Endothelial cell of umbilical vein (primary cell): ENCODE data around the gene EFCC1. TPM values are rescaled to one million over a fixed set of nuclear protein-coding genes. Genes with fewer than 3 reads are reported as not detected.

Source experiments
- Bru-seq: library from RNA; stranded (reverse); fragments of 400-500 nt; gene quantifications from one replicate; lab custom pipeline; 2021; lab: Mats Ljungman, UMichigan
- BruChase-seq, 2 experiments: library from RNA; stranded (reverse); fragments of 400-500 nt; gene quantifications; one replicate each; lab custom pipeline; 2021; lab: Mats Ljungman, UMichigan
- BruUV-seq: library from RNA; stranded (reverse); fragments of 400-500 nt; replicated peaks from 2 replicates; lab custom pipeline; 2021; lab: Mats Ljungman, UMichigan
- CTCF ChIA-PET: fragments of 300-600, 350-600 bp; sonication (Branson Sonifier 250); formaldehyde crosslinking; loops from one replicate; lab custom pipeline; 2021; ENCODE audit warnings: antibody characterized with exemption, inconsistent platforms; lab: Charles Lee
- POLR2A ChIA-PET: fragments of 300-600, 350-600 bp; sonication (Branson Sonifier 250); formaldehyde crosslinking; loops from one replicate; lab custom pipeline; 2021; ENCODE audit warnings: antibody characterized with exemption, inconsistent platforms; lab: Charles Lee
- DNase-seq: peaks from one replicate; pipeline ENCODE4 v3.0.0-alpha.2; 2011; ENCODE audit warnings: low read depth, low spot score
- FAIRE-seq: peaks from 2 replicates; lab custom pipeline; 2011; peaks lifted over from hg19 to GRCh38; lab: Jason Lieb, UNC
- H2AFZ ChIP-seq: 2 replicates; pipeline ENCODE4 v1.6.0; 2012; ENCODE audit warnings: low read depth, low read length, control low read depth, inconsistent platforms
- H3K27ac ChIP-seq: 2 replicates; pipeline ENCODE4 v1.5.1; 2011; ENCODE audit warnings: low read depth, mild to moderate bottlenecking, control low read depth, low read length, moderate library complexity; ENCODE audit not compliant: insufficient read depth
- H3K27me3 ChIP-seq, 2 experiments: 2 replicates each; pipeline versions ENCODE4 v1.6.0 to v1.6.1; 2011; ENCODE audit warnings: low read length in 2 of 2, mixed read lengths in 1 of 2; ENCODE audit not compliant: control insufficient read depth in 2 of 2, insufficient read depth in 2 of 2
- H3K36me3 ChIP-seq, 2 experiments: 2 replicates in 1 of 2; 3 replicates in 1 of 2; pipeline ENCODE4 v1.5.1; 2011; ENCODE audit warnings: low read length in 2 of 2, mild to moderate bottlenecking in 1 of 2, moderate library complexity in 1 of 2; ENCODE audit not compliant: control insufficient read depth in 2 of 2, insufficient read depth in 2 of 2; ENCODE audit errors: extremely low read depth in 1 of 2
- H3K4me1 ChIP-seq: 3 replicates; pipeline ENCODE4 v1.5.1; 2011; ENCODE audit warnings: mild to moderate bottlenecking, low read length; ENCODE audit not compliant: control insufficient read depth, insufficient read depth; ENCODE audit errors: extremely low read depth
- H3K4me2 ChIP-seq: 2 replicates; pipeline ENCODE4 v1.6.1; 2011; ENCODE audit warnings: low read length, control low read depth, mixed read lengths; ENCODE audit not compliant: insufficient read depth
- H3K4me3 ChIP-seq, 3 experiments: fragments of 200-600 bp in 1 of 3; sonication (generic), shearing (Covaris generic) in 1 of 3; replicated peaks in 1 of 3; 2 replicates each; pipeline ENCODE4 v1.5.1; 2011 to 2016; ENCODE audit warnings: control low read depth in 3 of 3, low read length in 3 of 3, mild to moderate bottlenecking in 2 of 3, inconsistent platforms in 1 of 3, low read depth in 1 of 3, moderate library complexity in 1 of 3; ENCODE audit not compliant: insufficient read depth in 1 of 3
- H3K79me2 ChIP-seq: 2 replicates; pipeline ENCODE4 v1.6.0; 2012; ENCODE audit warnings: low read length, inconsistent platforms; ENCODE audit not compliant: control insufficient read depth, insufficient read depth
- H3K9ac ChIP-seq: replicated peaks from 2 replicates; pipeline ENCODE3; 2011; ENCODE audit warnings: low read length, control low read depth; ENCODE audit not compliant: insufficient read depth; ENCODE audit errors: extremely low read depth
- H3K9me1 ChIP-seq: replicated peaks from 3 replicates; pipeline ENCODE4 v1.6.0; 2011; ENCODE audit warnings: mild to moderate bottlenecking, low read length; ENCODE audit not compliant: control insufficient read depth, insufficient read depth; ENCODE audit errors: extremely low read depth
- H3K9me3 ChIP-seq: replicated peaks from 2 replicates; pipeline ENCODE4 v1.5.1; 2012; ENCODE audit warnings: low read length, inconsistent platforms; ENCODE audit not compliant: control insufficient read depth, insufficient read depth
- H4K20me1 ChIP-seq: replicated peaks from 2 replicates; pipeline ENCODE3; 2011; ENCODE audit warnings: mild to moderate bottlenecking, low read length; ENCODE audit not compliant: control insufficient read depth, insufficient read depth; ENCODE audit errors: extremely low read depth
- FOS ChIP-seq: IDR thresholded peaks from 2 replicates; pipeline ENCODE4 v1.6.1; 2011; ENCODE audit warnings: mild to moderate bottlenecking, low read length, moderate library complexity, borderline replicate concordance; ENCODE audit not compliant: insufficient read depth
- MYC ChIP-seq: IDR thresholded peaks from one replicate; pipeline ENCODE4 v1.6.1; 2011; ENCODE audit warnings: mild to moderate bottlenecking, low read depth, low read length
- POLR2A ChIP-seq: IDR thresholded peaks from 2 replicates; pipeline ENCODE4 v1.6.1; 2012; ENCODE audit warnings: low read depth, mild to moderate bottlenecking, control low read depth, low read length
- dilution Hi-C: fragments of 300-500 bp; cut with MboI; formaldehyde crosslinking; loops from one replicate; pipeline ENCODE4 v1.15.0; 2019; ENCODE audit warnings: low sequenced_read_pairs; ENCODE audit not compliant: extremely low pct_ligation_motif_present
- intact Hi-C: fragments of 100-400 bp; cut with micrococcal nuclease; formaldehyde crosslinking; loops from one replicate; pipeline ENCODE4 v1.10.0; 2022
- long read RNA-seq: library from polyadenylated mRNA; stranded (forward); transcript quantifications from one replicate; pipeline ENCODE4 v2.0.0, GENCODE V29; 2021
- polyA minus RNA-seq, 3 experiments: library from RNA; depleted of rRNA, polyadenylated mRNA; stranded (reverse); fragments of >200 nt; gene quantifications; 1 replicate in 1 of 3; 2 replicates in 2 of 3; pipeline ENCODE4 v1.2.3, GENCODE V29; 2011
- polyA plus RNA-seq, 4 experiments: library from polyadenylated mRNA; depleted of rRNA in 3 of 4; stranded (reverse) in 3 of 4; unstranded in 1 of 4; fragments of >200 nt; gene quantifications; 2 replicates each; pipeline versions ENCODE4 v1.2.1 to v1.2.3, GENCODE V29; 2011 to 2012; ENCODE audit warnings: missing spikeins in 1 of 4
- total RNA-seq: library from RNA; stranded (reverse); gene quantifications from 2 replicates; pipeline ENCODE4 v1.2.3, GENCODE V29; 2021
- TF ChIP-seq, protein P1 (sequence below): IDR thresholded peaks from 2 replicates; pipeline ENCODE4 v1.6.1; 2011; ENCODE audit not compliant: insufficient read depth, insufficient read length

EFCC1 gene, protein sequence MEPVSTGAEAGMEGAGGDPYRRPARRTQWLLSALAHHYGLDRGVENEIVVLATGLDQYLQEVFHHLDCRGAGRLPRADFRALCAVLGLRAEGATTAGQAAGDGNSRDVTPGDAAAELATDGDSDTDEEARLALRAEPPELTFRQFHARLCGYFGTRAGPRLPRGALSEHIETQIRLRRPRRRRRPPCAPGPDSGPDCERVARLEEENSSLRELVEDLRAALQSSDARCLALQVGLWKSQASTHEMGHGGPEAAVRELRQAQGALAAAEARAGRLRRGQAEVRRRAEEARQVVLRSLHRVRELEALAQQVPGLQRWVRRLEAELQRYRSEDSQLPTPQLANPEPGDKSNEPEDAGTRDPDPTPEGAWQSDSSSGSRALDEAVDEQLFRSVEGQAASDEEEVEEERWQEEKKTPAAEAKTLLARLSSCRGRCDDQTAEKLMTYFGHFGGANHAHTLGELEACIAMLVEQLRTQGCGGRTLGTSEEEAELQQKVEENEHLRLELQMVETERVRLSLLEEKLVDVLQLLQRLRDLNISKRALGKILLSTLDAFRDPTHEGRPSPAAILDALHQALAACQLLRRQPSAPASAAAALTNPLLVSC
- total RNA-seq: 0.58 and 0.73 TPM in 2 replicates
- 1.3 and 1.6 TPM in 2 replicates for polyA plus RNA-seq
- polyA plus RNA-seq (2011; cell fraction: cytosol; rRNA removed): 0.44 and 0.51 TPM in 2 replicates
- polyA plus RNA-seq (2011; cell fraction: nucleus; rRNA removed): 1.7 and 3.1 TPM in 2 replicates
- 0.05 and 0.31 TPM in 2 replicates for polyA plus RNA-seq (2012)
- polyA minus RNA-seq: 0.19 and 1.6 TPM in 2 replicates
- not detected for polyA minus RNA-seq (2011; cell fraction: cytosol; rRNA and poly(A)+ RNA removed)
- polyA minus RNA-seq (2011; cell fraction: nucleus; rRNA and poly(A)+ RNA removed): 0.48 and 0.87 TPM in 2 replicates
- Bru-seq, nascent RNA: percentile 28 among the genes with signal in this experiment
- percentile 21 among the genes with signal in this experiment for BruChase-seq, experiment 1, labeled RNA remaining after a 6-hour chase
- BruChase-seq, experiment 2, labeled RNA remaining after a 2-hour chase: percentile 24 among the genes with signal in this experiment
- long read RNA-seq: 0 reads

DNA sequence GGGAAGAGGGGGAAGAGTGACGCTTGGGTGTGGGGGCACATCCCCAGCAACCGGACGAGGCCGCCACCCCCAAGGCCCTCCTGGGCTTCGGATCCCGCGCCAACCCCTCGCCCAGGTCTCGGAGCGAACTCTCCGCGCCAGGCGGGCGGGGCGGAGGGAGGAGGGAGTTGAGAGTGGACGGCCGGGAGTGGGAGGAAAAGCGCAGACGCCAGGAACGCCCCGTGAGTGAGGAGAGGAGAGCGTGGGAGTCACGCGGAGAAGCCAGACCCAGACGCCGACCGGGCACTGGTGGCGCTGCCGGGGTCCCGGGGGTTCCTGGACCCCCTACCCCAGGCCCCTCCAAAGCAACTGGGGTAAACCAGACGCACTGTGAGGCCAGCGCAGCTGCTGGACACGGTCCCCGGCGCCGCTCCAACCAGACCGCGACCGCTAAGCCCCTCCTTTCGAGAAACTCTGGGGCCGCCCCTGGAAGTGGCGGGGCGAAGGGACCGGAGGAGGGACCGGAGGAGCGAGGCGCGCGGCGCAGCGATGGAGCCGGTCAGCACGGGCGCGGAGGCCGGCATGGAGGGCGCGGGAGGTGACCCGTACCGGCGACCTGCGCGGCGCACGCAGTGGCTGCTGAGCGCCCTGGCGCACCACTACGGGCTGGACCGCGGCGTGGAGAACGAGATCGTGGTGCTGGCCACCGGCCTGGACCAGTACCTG lies at the start of gene EFCC1:
Gene EFCC1, plus strand, starts transcription at position 204 of the 705 bp plus-strand sequence. Its CDS starts 325 bp downstream, at position 529.
- DNase-seq: peak; percentile 60
- Histone ChIP-seq H3K9ac (no peak within 1 kb of the TSS), H2AFZ (peak within 1 kb of the TSS; percentile 83), H3K27me3 (peaks cover 26 to 55% of the 10 kb centered on the region in 2 experiments), H4K20me1 (no peaks in the 10 kb centered on the region), H3K9me3 (no peaks in the 10 kb centered on the region), H3K9me1 (no peaks in the 10 kb centered on the region), H3K4me2 (peak within 1 kb of the TSS; percentile 45), H3K4me1 (peaks cover 15% of the 10 kb centered on the region), H3K79me2 (no peaks in the 10 kb centered on the region), H3K36me3 (no peaks in the 10 kb centered on the region), H3K4me3 (peak within 1 kb of the TSS; percentile 4 to 45 (median 40)), H3K27ac (no peak within 1 kb of the TSS)
- dilution Hi-C loops (no loop called here), intact Hi-C loops (loop anchor here (2.0 kb wide), 1 partner anchor 14 kb away; no protein-coding TSS in a partner anchor)
- TF ChIP-seq, protein P1, sequence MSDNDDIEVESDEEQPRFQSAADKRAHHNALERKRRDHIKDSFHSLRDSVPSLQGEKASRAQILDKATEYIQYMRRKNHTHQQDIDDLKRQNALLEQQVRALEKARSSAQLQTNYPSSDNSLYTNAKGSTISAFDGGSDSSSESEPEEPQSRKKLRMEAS: no peak
- no peak for TF ChIP-seq MYC
- no peak for TF ChIP-seq POLR2A
- no peak for TF ChIP-seq FOS
- CTCF ChIA-PET: interaction anchor here (1.3 to 1.6 kb wide), 2 partner anchors 7 to 31 kb away, joined by 3 to 6 read pairs; partner anchors contain the start of gene CFAP92
- no peak for FAIRE-seq
- POLR2A ChIA-PET: no interaction called here
- no TSS peak for BruUV-seq
